GM18907 (cell line): ENCODE results near the gene RBFOX2.

Source experiments
- ATAC-seq: cut with Tn5 transposase; IDR thresholded peaks from one replicate; pipeline ENCODE4 v1.9.1; 2021; ENCODE audit warnings: mild to moderate bottlenecking, moderate library complexity; ENCODE audit not compliant: unreplicated experiment

Gene RBFOX2

GRCh38 chr22:35978889-35979288 is 49.7 kb downstream of the RBFOX2 start:
- no peak for ATAC-seq

GRCh38 chr22:35978201-35978600 is 50.4 kb downstream of the RBFOX2 start:
- ATAC-seq: no peak

GRCh38 chr22:35977136-35977535 is 51.5 kb downstream of the RBFOX2 start:
- no peak for ATAC-seq

GRCh38 chr22:35973388-35973787 is 55.2 kb downstream of the RBFOX2 start:
- no peak for ATAC-seq

GRCh38 chr22:35972559-35972958 is 56.1 kb downstream of the RBFOX2 start:
- ATAC-seq: no peak

- no peak for ATAC-seq
These were observed 57.0 kb downstream of the RBFOX2 start for GRCh38 chr22:35971456-35972119.

- no peak for ATAC-seq
These were observed 57.8 kb downstream of the RBFOX2 start for GRCh38 chr22:35970616-35971455.

GRCh38 chr22:35967046-35967397 is 61.6 kb downstream of the RBFOX2 start:
- ATAC-seq: no peak

- no peak for ATAC-seq
These were observed 62.1 kb downstream of the RBFOX2 start for GRCh38 chr22:35966314-35967045.

GRCh38 chr22:35963237-35963810 is 65.3 kb downstream of the RBFOX2 start:
- no peak for ATAC-seq

GRCh38 chr22:35961480-35962295 is 66.9 kb downstream of the RBFOX2 start:
- no peak for ATAC-seq

- ATAC-seq: no peak
These were observed 67.8 kb downstream of the RBFOX2 start for GRCh38 chr22:35960854-35961253.

GRCh38 chr22:35959121-35959800 is 69.4 kb downstream of the RBFOX2 start:
- no peak for ATAC-seq

- no peak for ATAC-seq
These were observed 70.3 kb downstream of the RBFOX2 start for GRCh38 chr22:35958334-35958733.

- ATAC-seq: no peak
These were observed 71.0 kb downstream of the RBFOX2 start for GRCh38 chr22:35957589-35957988.

GRCh38 chr22:35956850-35957249 is 71.8 kb downstream of the RBFOX2 start:
- ATAC-seq: no peak

- no peak for ATAC-seq
These were observed 73.1 kb downstream of the RBFOX2 start for GRCh38 chr22:35955546-35955945.

GRCh38 chr22:35952576-35952975 is 76.0 kb downstream of the RBFOX2 start:
- no peak for ATAC-seq

GRCh38 chr22:35950262-35950661 is 78.4 kb downstream of the RBFOX2 start:
- no peak for ATAC-seq

GRCh38 chr22:35949243-35949642 is 79.4 kb downstream of the RBFOX2 start:
- no peak for ATAC-seq
